Neural progenitor cell (in vitro differentiated cells): ENCODE measurements around the gene MLN.

Experiments
- CTCF ChIP-seq: fragments of 200-600 bp; sonication (generic); IDR thresholded peaks from 2 replicates; pipeline ENCODE4 v1.5.1; 2017; ENCODE audit warnings: antibody characterized with exemption, mild to moderate bottlenecking
- EZH2 ChIP-seq: fragments of 200-600 bp; sonication (generic); IDR thresholded peaks from 2 replicates; pipeline ENCODE4 v1.6.1; 2017; ENCODE audit warnings: antibody characterized with exemption, mild to moderate bottlenecking, moderate library complexity
- EZH2phosphoT487 ChIP-seq: fragments of 200-600 bp; sonication (generic); IDR thresholded peaks from 2 replicates; pipeline ENCODE4 v1.6.1; 2017; ENCODE audit warnings: antibody characterized with exemption

- TF ChIP-seq CTCF (no peak), EZH2 (no peak), EZH2phosphoT487 (no peak)
These were observed 30.9 kb upstream of the MLN start for GRCh38 chr6:33834401-33835392.
